K562 (cell line): ENCODE measurements around the gene MYL4. TPM values are rescaled to one million over a fixed set of nuclear protein-coding genes. Genes with fewer than 3 reads are reported as not detected.

Experiments used
- CAMTA2 ChIP-seq: fragments of 250-450 bp; sonication (Bioruptor Pico); conservative IDR thresholded peaks from 2 replicates; pipeline ENCODE4 v1.5.1; 2022
- GTF2E2 ChIP-seq: fragments of 200-800 bp; sonication (Bioruptor generic); IDR thresholded peaks from 2 replicates; pipeline ENCODE4 v1.6.1; 2016; ENCODE audit warnings: missing genetic modification characterization, missing compliant biosample characterization
- HIVEP1 ChIP-seq: fragments of 250-450 bp; sonication (Bioruptor Pico); IDR thresholded peaks from 2 replicates; pipeline ENCODE4 v1.4.0; 2020; ENCODE audit warnings: mild to moderate bottlenecking
- JUNB ChIP-seq: fragments of 450-650 bp; formaldehyde crosslinking; conservative IDR thresholded peaks from 2 replicates; pipeline ENCODE4 v1.4.0; 2020; ENCODE audit warnings: mild to moderate bottlenecking
- MEIS2 ChIP-seq: fragments of 450-650 bp; IDR thresholded peaks from 2 replicates; pipeline ENCODE4 v1.6.1; 2014; ENCODE audit warnings: mild to moderate bottlenecking; ENCODE audit not compliant: partially characterized antibody
- PML ChIP-seq: IDR thresholded peaks from 2 replicates; pipeline ENCODE4 v1.6.1; 2012; ENCODE audit warnings: low read length, inconsistent platforms
- RBBP5 ChIP-seq: fragments of 200-600 bp; sonication (generic); IDR thresholded peaks from 2 replicates; pipeline ENCODE4 v1.6.1; 2012; ENCODE audit warnings: borderline replicate concordance, mild to moderate bottlenecking, low read length, control low read depth, inconsistent platforms; ENCODE audit not compliant: insufficient read depth, poor library complexity, severe bottlenecking
- SAP30 ChIP-seq: fragments of 200-600 bp; sonication (generic); IDR thresholded peaks from 2 replicates; pipeline ENCODE4 v1.6.1; 2012; ENCODE audit warnings: borderline replicate concordance, low read depth, mild to moderate bottlenecking, moderate library complexity, low read length, control low read depth, inconsistent platforms; ENCODE audit not compliant: insufficient read depth, poor library complexity, severe bottlenecking
- SMC3 ChIP-seq: conservative IDR thresholded peaks from 2 replicates; pipeline ENCODE4 v1.6.1; 2011; ENCODE audit warnings: low read depth, low read length, improper control_type of control experiment; ENCODE audit not compliant: insufficient read depth
- TCF3 ChIP-seq: sonication (generic); formaldehyde crosslinking; IDR thresholded peaks from 2 replicates; pipeline ENCODE4 v1.4.0; 2020; ENCODE audit warnings: mild to moderate bottlenecking, missing genetic modification reagents
- TCF7 ChIP-seq: sonication (generic); IDR thresholded peaks from 2 replicates; pipeline ENCODE4 v1.6.1; 2016; ENCODE audit warnings: antibody characterized with exemption, borderline replicate concordance
- ZNF316 ChIP-seq: fragments of 450-650 bp; IDR thresholded peaks from 2 replicates; pipeline ENCODE4 v1.6.1; 2016
- ZNF41 ChIP-seq: fragments of 250-450 bp; sonication (Bioruptor Pico); conservative IDR thresholded peaks from 2 replicates; pipeline ENCODE4 v1.4.0; 2020; ENCODE audit warnings: mild to moderate bottlenecking
- ZNF436 ChIP-seq: fragments of 250-450, 450-650 bp; sonication (Bioruptor Pico); formaldehyde crosslinking; IDR thresholded peaks from 2 replicates; pipeline ENCODE4 v1.7.0; 2020; ENCODE audit warnings: mild to moderate bottlenecking
- ZNF511 ChIP-seq: sonication (generic); formaldehyde crosslinking; IDR thresholded peaks from 2 replicates; pipeline ENCODE4 v1.8.0; 2022; ENCODE audit warnings: mild to moderate bottlenecking, missing genetic modification reagents
- ZNF551 ChIP-seq: fragments of 250-450 bp; sonication (Bioruptor Pico); IDR thresholded peaks from 2 replicates; pipeline ENCODE4 v1.5.0; 2021; ENCODE audit warnings: mild to moderate bottlenecking, moderate library complexity
- polyA plus RNA-seq, 8 experiments: library from polyadenylated mRNA; depleted of rRNA in 4 of 8; stranded (reverse) in 5 of 8; unstranded in 3 of 8; fragments of >200 nt; fragmentation: Nextera tagmentation in 2 of 8; fragmentation: Illumina TruSeq in 1 of 8; extraction: Ambion mirVana in 2 of 8; extraction: Trizol in 1 of 8; gene quantifications; 2 replicates each; pipeline versions ENCODE4 v1.2.1 to v1.2.3, GENCODE V29; 2011 to 2014; ENCODE audit warnings: inconsistent platforms in 1 of 8, missing spikeins in 1 of 8
- total RNA-seq, 7 experiments: library from RNA; depleted of rRNA in 6 of 7; stranded (reverse); fragments of >200 nt in 6 of 7; fragmentation: Illumina TruSeq in 2 of 7; extraction: Trizol in 2 of 7; gene quantifications; 2 replicates each; pipeline versions ENCODE4 v1.2.1 to v1.2.3, GENCODE V29; 2011 to 2021; ENCODE audit warnings: low replicate concordance in 1 of 7
- TF ChIP-seq, protein P1 (sequence below): sonication (generic); formaldehyde crosslinking; IDR thresholded peaks from 2 replicates; pipeline ENCODE4 v1.8.0; 2022; ENCODE audit warnings: mild to moderate bottlenecking, missing genetic modification reagents
- TF ChIP-seq, protein P2 (sequence below): sonication (generic); formaldehyde crosslinking; IDR thresholded peaks from 2 replicates; pipeline ENCODE4 v1.8.0; 2023; ENCODE audit warnings: mild to moderate bottlenecking, missing genetic modification reagents
- TF ChIP-seq, protein P3 (sequence below): fragments of 150-350 bp; conservative IDR thresholded peaks from 2 replicates; pipeline ENCODE4 v1.6.1; 2014; ENCODE audit warnings: low read length

Gene MYL4
- total and polyA plus RNA-seq, 9 of the 15 experiments (the other 6 are each of a cell fraction or from before 2014, with no cell fraction given) = 117 to 423 (median 221) TPM

GRCh38 chr17:47188876-47189731 is 20.0 kb upstream of the MYL4 start, which contains the start of gene CDC27 (continued):
- TF ChIP-seq TCF3 (peak; percentile 88), ZNF511 (peak; percentile 94), PML (peak; percentile 58), SMC3 (no peak), SAP30 (peak; percentile 65), CAMTA2 (CRISPR knock-in tag) (no peak), GTF2E2 (tag) (no peak; the same call in 1 of the 2 replicates), TCF7 (no peak), ZNF436 (CRISPR knock-in tag) (no peak), HIVEP1 (CRISPR knock-in tag) (no peak), ZNF551 (CRISPR knock-in tag) (no peak), ZNF41 (CRISPR knock-in tag) (no peak), JUNB (CRISPR knock-in tag) (no peak), ZNF316 (peak; percentile 30; the same call in 1 of the 2 replicates), RBBP5 (peak; percentile 96), MEIS2 (peak; percentile 55)
- TF ChIP-seq, protein P1, sequence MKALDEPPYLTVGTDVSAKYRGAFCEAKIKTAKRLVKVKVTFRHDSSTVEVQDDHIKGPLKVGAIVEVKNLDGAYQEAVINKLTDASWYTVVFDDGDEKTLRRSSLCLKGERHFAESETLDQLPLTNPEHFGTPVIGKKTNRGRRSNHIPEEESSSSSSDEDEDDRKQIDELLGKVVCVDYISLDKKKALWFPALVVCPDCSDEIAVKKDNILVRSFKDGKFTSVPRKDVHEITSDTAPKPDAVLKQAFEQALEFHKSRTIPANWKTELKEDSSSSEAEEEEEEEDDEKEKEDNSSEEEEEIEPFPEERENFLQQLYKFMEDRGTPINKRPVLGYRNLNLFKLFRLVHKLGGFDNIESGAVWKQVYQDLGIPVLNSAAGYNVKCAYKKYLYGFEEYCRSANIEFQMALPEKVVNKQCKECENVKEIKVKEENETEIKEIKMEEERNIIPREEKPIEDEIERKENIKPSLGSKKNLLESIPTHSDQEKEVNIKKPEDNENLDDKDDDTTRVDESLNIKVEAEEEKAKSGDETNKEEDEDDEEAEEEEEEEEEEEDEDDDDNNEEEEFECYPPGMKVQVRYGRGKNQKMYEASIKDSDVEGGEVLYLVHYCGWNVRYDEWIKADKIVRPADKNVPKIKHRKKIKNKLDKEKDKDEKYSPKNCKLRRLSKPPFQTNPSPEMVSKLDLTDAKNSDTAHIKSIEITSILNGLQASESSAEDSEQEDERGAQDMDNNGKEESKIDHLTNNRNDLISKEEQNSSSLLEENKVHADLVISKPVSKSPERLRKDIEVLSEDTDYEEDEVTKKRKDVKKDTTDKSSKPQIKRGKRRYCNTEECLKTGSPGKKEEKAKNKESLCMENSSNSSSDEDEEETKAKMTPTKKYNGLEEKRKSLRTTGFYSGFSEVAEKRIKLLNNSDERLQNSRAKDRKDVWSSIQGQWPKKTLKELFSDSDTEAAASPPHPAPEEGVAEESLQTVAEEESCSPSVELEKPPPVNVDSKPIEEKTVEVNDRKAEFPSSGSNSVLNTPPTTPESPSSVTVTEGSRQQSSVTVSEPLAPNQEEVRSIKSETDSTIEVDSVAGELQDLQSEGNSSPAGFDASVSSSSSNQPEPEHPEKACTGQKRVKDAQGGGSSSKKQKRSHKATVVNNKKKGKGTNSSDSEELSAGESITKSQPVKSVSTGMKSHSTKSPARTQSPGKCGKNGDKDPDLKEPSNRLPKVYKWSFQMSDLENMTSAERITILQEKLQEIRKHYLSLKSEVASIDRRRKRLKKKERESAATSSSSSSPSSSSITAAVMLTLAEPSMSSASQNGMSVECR (CRISPR knock-in tag) = no peak; the same call in 1 of the 2 replicates
- TF ChIP-seq, protein P2, sequence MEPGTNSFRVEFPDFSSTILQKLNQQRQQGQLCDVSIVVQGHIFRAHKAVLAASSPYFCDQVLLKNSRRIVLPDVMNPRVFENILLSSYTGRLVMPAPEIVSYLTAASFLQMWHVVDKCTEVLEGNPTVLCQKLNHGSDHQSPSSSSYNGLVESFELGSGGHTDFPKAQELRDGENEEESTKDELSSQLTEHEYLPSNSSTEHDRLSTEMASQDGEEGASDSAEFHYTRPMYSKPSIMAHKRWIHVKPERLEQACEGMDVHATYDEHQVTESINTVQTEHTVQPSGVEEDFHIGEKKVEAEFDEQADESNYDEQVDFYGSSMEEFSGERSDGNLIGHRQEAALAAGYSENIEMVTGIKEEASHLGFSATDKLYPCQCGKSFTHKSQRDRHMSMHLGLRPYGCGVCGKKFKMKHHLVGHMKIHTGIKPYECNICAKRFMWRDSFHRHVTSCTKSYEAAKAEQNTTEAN (CRISPR knock-in tag) = peak; percentile 91; the same call in 1 of the 2 replicates
- TF ChIP-seq, protein P3, sequence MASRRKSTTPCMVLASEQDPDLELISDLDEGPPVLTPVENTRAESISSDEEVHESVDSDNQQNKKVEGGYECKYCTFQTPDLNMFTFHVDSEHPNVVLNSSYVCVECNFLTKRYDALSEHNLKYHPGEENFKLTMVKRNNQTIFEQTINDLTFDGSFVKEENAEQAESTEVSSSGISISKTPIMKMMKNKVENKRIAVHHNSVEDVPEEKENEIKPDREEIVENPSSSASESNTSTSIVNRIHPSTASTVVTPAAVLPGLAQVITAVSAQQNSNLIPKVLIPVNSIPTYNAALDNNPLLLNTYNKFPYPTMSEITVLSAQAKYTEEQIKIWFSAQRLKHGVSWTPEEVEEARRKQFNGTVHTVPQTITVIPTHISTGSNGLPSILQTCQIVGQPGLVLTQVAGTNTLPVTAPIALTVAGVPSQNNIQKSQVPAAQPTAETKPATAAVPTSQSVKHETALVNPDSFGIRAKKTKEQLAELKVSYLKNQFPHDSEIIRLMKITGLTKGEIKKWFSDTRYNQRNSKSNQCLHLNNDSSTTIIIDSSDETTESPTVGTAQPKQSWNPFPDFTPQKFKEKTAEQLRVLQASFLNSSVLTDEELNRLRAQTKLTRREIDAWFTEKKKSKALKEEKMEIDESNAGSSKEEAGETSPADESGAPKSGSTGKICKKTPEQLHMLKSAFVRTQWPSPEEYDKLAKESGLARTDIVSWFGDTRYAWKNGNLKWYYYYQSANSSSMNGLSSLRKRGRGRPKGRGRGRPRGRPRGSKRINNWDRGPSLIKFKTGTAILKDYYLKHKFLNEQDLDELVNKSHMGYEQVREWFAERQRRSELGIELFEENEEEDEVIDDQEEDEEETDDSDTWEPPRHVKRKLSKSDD = no peak
